Endothelial cell of umbilical vein (primary cell): ENCODE measurements around the gene ZNF681. TPM values are rescaled to one million over a fixed set of nuclear protein-coding genes. Genes with fewer than 3 reads are reported as not detected.

Source experiments
- BruUV-seq: library from RNA; stranded (reverse); fragments of 400-500 nt; replicated peaks from 2 replicates; lab custom pipeline; 2021; lab: Mats Ljungman, UMichigan
- CTCF ChIA-PET: fragments of 300-600, 350-600 bp; sonication (Branson Sonifier 250); formaldehyde crosslinking; loops from one replicate; lab custom pipeline; 2021; ENCODE audit warnings: antibody characterized with exemption, inconsistent platforms; lab: Charles Lee
- POLR2A ChIA-PET: fragments of 300-600, 350-600 bp; sonication (Branson Sonifier 250); formaldehyde crosslinking; loops from one replicate; lab custom pipeline; 2021; ENCODE audit warnings: antibody characterized with exemption, inconsistent platforms; lab: Charles Lee
- DNase-seq: peaks from one replicate; pipeline ENCODE4 v3.0.0-alpha.2; 2011; ENCODE audit warnings: low read depth, low spot score
- FAIRE-seq: peaks from 2 replicates; lab custom pipeline; 2011; peaks lifted over from hg19 to GRCh38; lab: Jason Lieb, UNC
- H2AFZ ChIP-seq: 2 replicates; pipeline ENCODE4 v1.6.0; 2012; ENCODE audit warnings: low read depth, low read length, control low read depth, inconsistent platforms
- H3K27ac ChIP-seq: 2 replicates; pipeline ENCODE4 v1.5.1; 2011; ENCODE audit warnings: low read depth, mild to moderate bottlenecking, control low read depth, low read length, moderate library complexity; ENCODE audit not compliant: insufficient read depth
- H3K27me3 ChIP-seq, 2 experiments: 2 replicates each; pipeline versions ENCODE4 v1.6.0 to v1.6.1; 2011; ENCODE audit warnings: low read length in 2 of 2, mixed read lengths in 1 of 2; ENCODE audit not compliant: control insufficient read depth in 2 of 2, insufficient read depth in 2 of 2
- H3K36me3 ChIP-seq, 2 experiments: 2 replicates in 1 of 2; 3 replicates in 1 of 2; pipeline ENCODE4 v1.5.1; 2011; ENCODE audit warnings: low read length in 2 of 2, mild to moderate bottlenecking in 1 of 2, moderate library complexity in 1 of 2; ENCODE audit not compliant: control insufficient read depth in 2 of 2, insufficient read depth in 2 of 2; ENCODE audit errors: extremely low read depth in 1 of 2
- H3K4me1 ChIP-seq: 3 replicates; pipeline ENCODE4 v1.5.1; 2011; ENCODE audit warnings: mild to moderate bottlenecking, low read length; ENCODE audit not compliant: control insufficient read depth, insufficient read depth; ENCODE audit errors: extremely low read depth
- H3K4me2 ChIP-seq: 2 replicates; pipeline ENCODE4 v1.6.1; 2011; ENCODE audit warnings: low read length, control low read depth, mixed read lengths; ENCODE audit not compliant: insufficient read depth
- H3K4me3 ChIP-seq, 3 experiments: fragments of 200-600 bp in 1 of 3; sonication (generic), shearing (Covaris generic) in 1 of 3; replicated peaks in 1 of 3; 2 replicates each; pipeline ENCODE4 v1.5.1; 2011 to 2016; ENCODE audit warnings: control low read depth in 3 of 3, low read length in 3 of 3, mild to moderate bottlenecking in 2 of 3, inconsistent platforms in 1 of 3, low read depth in 1 of 3, moderate library complexity in 1 of 3; ENCODE audit not compliant: insufficient read depth in 1 of 3
- H3K79me2 ChIP-seq: 2 replicates; pipeline ENCODE4 v1.6.0; 2012; ENCODE audit warnings: low read length, inconsistent platforms; ENCODE audit not compliant: control insufficient read depth, insufficient read depth
- H3K9ac ChIP-seq: replicated peaks from 2 replicates; pipeline ENCODE3; 2011; ENCODE audit warnings: low read length, control low read depth; ENCODE audit not compliant: insufficient read depth; ENCODE audit errors: extremely low read depth
- H3K9me1 ChIP-seq: replicated peaks from 3 replicates; pipeline ENCODE4 v1.6.0; 2011; ENCODE audit warnings: mild to moderate bottlenecking, low read length; ENCODE audit not compliant: control insufficient read depth, insufficient read depth; ENCODE audit errors: extremely low read depth
- H3K9me3 ChIP-seq: replicated peaks from 2 replicates; pipeline ENCODE4 v1.5.1; 2012; ENCODE audit warnings: low read length, inconsistent platforms; ENCODE audit not compliant: control insufficient read depth, insufficient read depth
- H4K20me1 ChIP-seq: replicated peaks from 2 replicates; pipeline ENCODE3; 2011; ENCODE audit warnings: mild to moderate bottlenecking, low read length; ENCODE audit not compliant: control insufficient read depth, insufficient read depth; ENCODE audit errors: extremely low read depth
- CTCF ChIP-seq, 2 donors: IDR thresholded peaks; 1 replicate in 1 of 2; 2 replicates in 1 of 2; pipeline ENCODE4 v1.5.1; 2011; ENCODE audit warnings: low read length in 2 of 2, mild to moderate bottlenecking in 2 of 2, moderate library complexity in 2 of 2, control low read depth in 1 of 2, inconsistent platforms in 1 of 2, low read depth in 1 of 2; ENCODE audit not compliant: insufficient read depth in 1 of 2; ENCODE audit errors: extremely low read depth in 1 of 2
- EZH2 ChIP-seq: IDR thresholded peaks from 2 replicates; pipeline ENCODE4 v1.6.1; 2012; ENCODE audit warnings: borderline replicate concordance, low read depth, mild to moderate bottlenecking, moderate library complexity, low read length, inconsistent platforms; ENCODE audit not compliant: severe bottlenecking
- FOS ChIP-seq: IDR thresholded peaks from 2 replicates; pipeline ENCODE4 v1.6.1; 2011; ENCODE audit warnings: mild to moderate bottlenecking, low read length, moderate library complexity, borderline replicate concordance; ENCODE audit not compliant: insufficient read depth
- GATA2 ChIP-seq: IDR thresholded peaks from 2 replicates; pipeline ENCODE4 v1.7.0; 2011; ENCODE audit warnings: low read depth, mild to moderate bottlenecking, moderate library complexity, mixed read lengths, low read length; ENCODE audit not compliant: insufficient read length, insufficient read depth
- JUN ChIP-seq: IDR thresholded peaks from 2 replicates; pipeline ENCODE4 v1.6.1; 2011; ENCODE audit warnings: borderline replicate concordance, low read depth; ENCODE audit not compliant: insufficient read length, insufficient read depth
- MAX ChIP-seq: IDR thresholded peaks from 2 replicates; pipeline ENCODE4 v1.6.1; 2011; ENCODE audit not compliant: insufficient read depth, insufficient read length
- MYC ChIP-seq: IDR thresholded peaks from one replicate; pipeline ENCODE4 v1.6.1; 2011; ENCODE audit warnings: mild to moderate bottlenecking, low read depth, low read length
- POLR2A ChIP-seq: IDR thresholded peaks from 2 replicates; pipeline ENCODE4 v1.6.1; 2012; ENCODE audit warnings: low read depth, mild to moderate bottlenecking, control low read depth, low read length
- POLR2AphosphoS5 ChIP-seq: IDR thresholded peaks from 2 replicates; pipeline ENCODE4 v1.6.1; 2012; ENCODE audit warnings: low read depth, mild to moderate bottlenecking, control low read depth, low read length, moderate library complexity; ENCODE audit not compliant: insufficient read depth
- dilution Hi-C: fragments of 300-500 bp; cut with MboI; formaldehyde crosslinking; loops from one replicate; pipeline ENCODE4 v1.15.0; 2019; ENCODE audit warnings: low sequenced_read_pairs; ENCODE audit not compliant: extremely low pct_ligation_motif_present
- intact Hi-C: fragments of 100-400 bp; cut with micrococcal nuclease; formaldehyde crosslinking; loops from one replicate; pipeline ENCODE4 v1.10.0; 2022
- polyA plus RNA-seq, 4 experiments: library from polyadenylated mRNA; depleted of rRNA in 3 of 4; stranded (reverse) in 3 of 4; unstranded in 1 of 4; fragments of >200 nt; gene quantifications; 2 replicates each; pipeline versions ENCODE4 v1.2.1 to v1.2.3, GENCODE V29; 2011 to 2012; ENCODE audit warnings: missing spikeins in 1 of 4
- total RNA-seq: library from RNA; stranded (reverse); gene quantifications from 2 replicates; pipeline ENCODE4 v1.2.3, GENCODE V29; 2021

ZNF681 gene
- total and polyA plus RNA-seq, 2 donors (not counting 3 experiments of a cell fraction or from before 2014, with no cell fraction given) = 0.07 to 1.9 TPM

- H2AFZ ChIP-seq = no peak overlapping the region
- H3K4me3 ChIP-seq = no peak overlapping the region
- no peaks in the 10 kb centered on the region for H3K27me3 ChIP-seq
- H3K36me3 ChIP-seq = no peaks in the 10 kb centered on the region
- DNase-seq = no peak
- H4K20me1 ChIP-seq = no peaks in the 10 kb centered on the region
- H3K9ac ChIP-seq = no peak overlapping the region
- no peaks in the 10 kb centered on the region for H3K9me1 ChIP-seq
- dilution Hi-C loops = no loop called here
- H3K4me2 ChIP-seq = no peak overlapping the region
- CTCF ChIA-PET = no interaction called here
- H3K27ac ChIP-seq = no peak overlapping the region
- no peak for FAIRE-seq
- no TSS peak for BruUV-seq
- intact Hi-C loops = no loop called here
- no peak for TF ChIP-seq EZH2
- TF ChIP-seq POLR2AphosphoS5 = no peak
- no peak for TF ChIP-seq GATA2
- no peak for TF ChIP-seq MYC
- TF ChIP-seq MAX = no peak
- TF ChIP-seq JUN = no peak
- no peak for TF ChIP-seq POLR2A
- no peaks in the 10 kb centered on the region for H3K4me1 ChIP-seq
- H3K79me2 ChIP-seq = no peaks in the 10 kb centered on the region
- peaks cover 5% of the 10 kb centered on the region for H3K9me3 ChIP-seq
- POLR2A ChIA-PET = no interaction called here
Observed at GRCh38 chr19:23779645-23780044, 21.0 kb upstream of the ZNF681 start.

GRCh38 chr19:23778566-23778965, 19.9 kb upstream of the ZNF681 start:
- no peak overlapping the region for H2AFZ ChIP-seq
- FAIRE-seq = no peak
- intact Hi-C loops = no loop called here

More at GRCh38 chr19:23778566-23778965, 19.9 kb upstream of the ZNF681 start:
- ChIA-PET CTCF (no interaction called here), POLR2A (no interaction called here)
- Histone ChIP-seq H3K79me2 (no peaks in the 10 kb centered on the region), H3K4me1 (no peaks in the 10 kb centered on the region), H3K9me3 (peaks cover 5% of the 10 kb centered on the region), H3K36me3 (no peaks in the 10 kb centered on the region), H4K20me1 (no peaks in the 10 kb centered on the region), H3K27me3 (no peaks in the 10 kb centered on the region), H3K4me2 (no peak overlapping the region), H3K27ac (no peak overlapping the region), H3K9me1 (no peaks in the 10 kb centered on the region), H3K9ac (no peak overlapping the region), H3K4me3 (no peak overlapping the region)
- no peak for DNase-seq
- TF ChIP-seq MYC (no peak), MAX (no peak), GATA2 (no peak), POLR2AphosphoS5 (no peak), CTCF (IDR thresholded peaks at IDR 0.05; ENCODE audit: extremely low read depth in 1 of 2, insufficient read depth in 1 of 2, low read depth in 1 of 2, low read length in 2 of 2) (no peak), JUN (no peak), EZH2 (no peak), POLR2A (no peak), FOS (no peak)
- dilution Hi-C loops = no loop called here
- BruUV-seq = no TSS peak
